Ramos (cell line): ENCODE data around the gene DSP.

Source experiments
- in situ Hi-C: fragments of 300-500 bp; cut with MboI; formaldehyde crosslinking; loops from one replicate; pipeline ENCODE4 v1.14.3; 2022; ENCODE audit warnings: low sequenced_read_pairs; ENCODE audit not compliant: unreplicated experiment

Gene DSP

GRCh38 chr6:7535498-7535897, 6.0 kb upstream of the DSP start:
- in situ Hi-C loops = no loop called here

DNA sequence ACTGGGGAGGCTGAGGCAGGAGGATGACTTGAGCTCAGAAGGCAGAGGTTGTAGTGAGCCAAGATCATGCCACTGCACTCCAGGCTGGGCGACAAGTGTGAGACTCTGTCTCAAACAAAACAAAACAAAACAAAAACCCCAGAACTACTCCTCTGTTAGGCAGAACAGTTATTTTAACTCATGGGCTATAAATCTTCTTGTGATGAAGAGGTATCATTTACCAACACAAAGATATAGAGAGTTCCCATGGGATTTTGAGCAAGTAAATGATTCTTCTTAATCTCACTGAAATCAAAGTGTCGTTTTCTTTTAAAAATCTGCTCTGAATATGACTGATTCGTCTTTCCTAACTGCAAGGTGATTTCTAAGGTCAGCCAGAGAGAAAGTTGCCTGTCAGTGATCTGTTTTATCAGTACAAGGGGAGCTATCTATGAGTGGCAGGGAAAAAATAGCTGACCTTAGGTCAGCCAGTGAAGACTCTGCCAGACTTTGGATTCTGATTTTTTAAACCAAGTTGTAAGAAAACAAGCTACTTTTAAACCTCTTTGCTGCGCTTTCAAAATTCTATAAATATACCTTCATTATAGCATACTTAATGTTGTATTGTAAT, 3.8 kb upstream of the DSP start:
- in situ Hi-C loops = no loop called here

DNA sequence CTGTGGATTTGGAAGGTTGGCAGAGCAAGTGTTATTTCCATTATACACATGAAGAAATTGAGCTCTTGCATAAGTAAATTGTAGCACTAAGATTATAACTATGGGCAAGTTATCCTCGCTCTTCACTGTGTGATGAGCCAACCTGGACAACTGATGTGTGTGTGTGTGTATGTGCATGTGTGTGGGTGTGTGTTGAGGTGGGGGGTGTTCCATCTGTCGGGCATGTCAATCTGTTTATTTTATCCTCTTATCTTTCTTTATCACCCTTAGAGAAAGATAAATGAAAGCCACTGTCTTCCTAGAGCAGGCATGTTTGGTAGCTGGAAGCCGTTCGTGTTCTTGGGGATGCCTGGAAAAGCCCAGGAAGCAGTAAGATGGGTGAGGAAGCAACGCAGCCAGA, 3.0 kb upstream of the DSP start:
- in situ Hi-C loops = no loop called here

GRCh38 chr6:7540595-7540994, 876 bp upstream of the DSP start:
- in situ Hi-C loops = no loop called here

- in situ Hi-C loops = no loop called here
Measured at GRCh38 chr6:7542065-7542873, 798 bp downstream of the DSP start.

DNA sequence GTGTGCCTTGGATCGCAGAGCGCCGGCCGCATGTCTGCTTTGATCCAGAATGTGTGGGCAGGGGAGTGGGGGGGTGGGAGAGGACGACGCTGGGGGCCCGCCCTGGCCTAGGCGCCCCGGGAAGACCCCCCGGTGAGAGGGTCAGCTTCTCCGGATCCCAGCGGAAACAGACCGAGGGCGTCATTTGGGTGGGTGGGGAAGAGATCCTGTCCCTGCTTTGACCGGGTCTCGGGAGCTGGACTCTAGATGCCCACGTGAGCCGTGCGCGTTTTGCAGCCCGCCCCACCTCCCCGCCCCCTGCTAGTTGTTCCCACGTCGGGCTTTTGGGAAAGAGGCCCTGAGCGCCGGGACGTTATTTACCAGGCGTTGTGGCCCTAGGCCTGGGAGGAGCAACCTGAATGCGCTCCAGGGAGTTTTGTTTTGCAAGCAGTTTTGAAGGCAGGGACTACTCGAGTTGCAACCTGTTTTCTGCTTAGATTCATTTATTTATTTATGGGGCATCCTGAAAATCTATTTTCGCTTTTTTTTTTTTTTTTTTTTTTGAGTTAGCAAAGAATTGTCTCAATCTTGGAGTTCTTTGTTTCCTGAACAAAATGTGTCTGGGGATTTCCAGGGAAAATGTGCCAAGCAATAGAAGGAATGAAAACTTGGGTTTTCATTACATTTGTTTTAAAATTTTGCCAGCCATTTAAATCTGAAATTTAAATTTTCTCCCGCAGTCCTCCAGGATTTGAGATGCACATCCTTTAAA, 1.6 kb downstream of the DSP start:
- in situ Hi-C loops = no loop called here

- in situ Hi-C loops = no loop called here
Measured at GRCh38 chr6:7543789-7544424, 2.4 kb downstream of the DSP start.

DNA sequence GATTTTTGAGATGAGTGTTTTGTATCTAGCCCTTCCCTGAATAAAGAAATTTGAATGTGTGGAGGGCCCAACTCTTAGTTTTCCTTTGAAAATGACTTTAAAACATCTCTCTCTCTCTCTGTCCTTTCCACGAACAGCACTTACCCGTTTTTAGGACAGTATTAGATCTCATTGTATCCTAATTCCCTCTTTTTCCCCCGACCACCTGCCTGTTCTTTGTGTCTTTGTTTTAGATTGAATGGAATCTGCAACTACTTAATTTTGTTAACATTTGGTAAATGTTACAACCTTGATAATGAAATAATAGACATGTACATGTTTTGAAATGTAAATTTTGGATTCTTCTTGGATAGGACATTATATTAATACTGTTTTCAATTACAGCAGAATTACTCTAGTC, 3.1 kb downstream of the DSP start:
- in situ Hi-C loops = no loop called here

DNA sequence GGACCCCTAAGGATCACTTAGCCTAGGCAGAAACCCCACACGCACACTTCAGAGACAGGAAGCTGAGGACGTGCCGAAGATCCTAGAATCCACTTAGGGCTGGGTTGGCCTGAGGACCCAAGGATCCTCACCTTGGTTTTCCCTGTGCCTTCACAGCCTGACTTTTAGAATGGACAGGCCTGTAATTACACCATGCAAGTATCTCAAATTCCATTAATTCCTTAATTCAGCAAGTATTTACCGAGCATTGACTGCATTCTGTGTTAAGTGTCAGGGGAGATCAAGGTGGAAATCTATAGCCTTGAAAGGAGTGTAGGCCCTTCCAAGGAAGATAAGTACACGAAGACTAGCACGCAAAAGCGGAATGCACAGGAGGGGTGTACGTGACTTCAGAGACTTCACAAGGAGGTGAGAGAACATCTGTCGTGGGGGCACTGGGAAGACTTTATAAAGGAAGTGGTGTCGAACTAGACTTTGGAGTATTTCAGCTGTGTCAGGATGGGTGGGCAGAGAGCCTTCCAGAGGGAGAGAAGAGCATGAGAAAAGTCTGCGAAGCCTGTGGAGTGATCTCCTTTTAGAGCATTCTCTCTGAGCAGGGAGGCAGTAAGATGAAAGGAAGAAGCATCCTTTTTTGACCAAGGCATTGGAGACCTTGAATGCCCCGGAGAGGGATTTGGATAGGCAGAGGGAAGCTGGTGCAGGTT, 4.0 kb downstream of the DSP start:
- in situ Hi-C loops = no loop called here

DNA sequence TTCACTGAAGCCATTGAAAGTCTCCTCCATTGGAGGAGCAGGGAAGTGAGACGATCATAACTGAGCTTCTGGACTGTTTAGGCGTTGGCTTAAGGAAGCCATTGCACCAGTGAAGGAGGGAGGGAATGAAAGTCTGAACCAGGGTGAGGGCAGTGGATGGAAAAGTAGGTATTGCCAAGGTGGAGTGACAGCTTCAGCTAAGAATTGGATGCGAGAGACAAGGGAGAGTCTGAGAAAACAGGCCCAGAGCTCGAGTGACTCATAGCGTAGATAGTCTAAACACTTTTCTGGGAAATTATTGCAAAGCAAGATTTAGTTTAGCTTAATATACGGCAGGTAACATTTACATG, 4.5 kb downstream of the DSP start:
- in situ Hi-C loops = no loop called here

DNA sequence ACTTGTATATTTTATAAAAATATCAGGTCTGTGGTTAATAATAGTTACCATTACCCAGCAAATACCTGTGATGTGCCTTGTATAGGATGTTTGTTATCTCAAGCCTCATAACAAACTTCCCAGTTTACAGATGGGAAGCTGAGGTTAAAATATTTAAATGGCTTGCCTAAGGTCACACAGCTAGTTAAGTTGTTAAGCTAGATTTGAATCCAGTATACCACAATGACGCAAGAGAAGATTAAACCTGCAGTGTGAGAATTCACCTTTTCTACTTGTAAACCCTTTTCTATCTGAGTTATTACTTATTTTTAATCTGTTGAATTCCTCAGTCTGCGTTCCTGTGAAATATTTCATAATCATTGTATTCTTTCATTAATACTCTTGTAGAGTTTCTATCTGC, 4.9 kb downstream of the DSP start:
- in situ Hi-C loops = no loop called here

- in situ Hi-C loops = no loop called here
Measured at GRCh38 chr6:7546896-7547295, 5.4 kb downstream of the DSP start.

DNA sequence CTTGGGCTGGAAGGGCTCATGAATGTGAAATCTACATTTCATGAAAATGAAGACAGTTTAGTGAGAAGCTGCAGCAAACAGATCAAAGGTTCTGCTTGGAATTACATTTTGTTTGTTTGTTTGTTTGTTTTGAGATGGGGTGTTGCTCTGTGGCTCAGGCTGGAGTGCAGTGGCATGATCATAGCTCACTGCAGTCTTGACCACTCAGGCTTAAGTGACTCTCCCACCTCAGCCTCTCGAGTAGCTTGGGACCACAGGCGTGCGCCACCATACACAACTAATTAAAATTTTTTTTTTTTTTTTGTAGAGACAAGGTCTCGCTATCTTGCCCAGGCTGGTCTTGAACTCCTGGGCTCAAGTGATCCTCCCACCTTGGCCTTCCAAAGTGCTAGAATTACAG, 5.8 kb downstream of the DSP start:
- in situ Hi-C loops = no loop called here

DNA sequence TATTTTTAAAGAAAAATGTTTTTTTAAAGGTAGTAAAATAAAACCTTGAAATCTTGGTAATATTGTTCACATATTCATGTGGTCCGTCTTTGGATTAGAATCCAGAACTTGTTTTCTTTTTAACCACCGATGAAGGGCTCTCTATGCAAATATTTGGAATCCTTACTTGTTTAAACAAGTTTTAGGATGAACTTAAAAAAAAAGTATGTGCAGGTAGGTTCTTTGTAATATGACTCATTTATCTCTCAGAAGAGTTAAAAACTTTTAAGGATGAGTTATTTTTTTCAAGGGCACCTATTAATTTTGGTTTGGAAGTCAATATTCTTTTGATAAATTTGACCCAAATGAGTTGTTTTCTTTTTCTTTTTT, 8.9 kb downstream of the DSP start:
- in situ Hi-C loops = no loop called here

DNA sequence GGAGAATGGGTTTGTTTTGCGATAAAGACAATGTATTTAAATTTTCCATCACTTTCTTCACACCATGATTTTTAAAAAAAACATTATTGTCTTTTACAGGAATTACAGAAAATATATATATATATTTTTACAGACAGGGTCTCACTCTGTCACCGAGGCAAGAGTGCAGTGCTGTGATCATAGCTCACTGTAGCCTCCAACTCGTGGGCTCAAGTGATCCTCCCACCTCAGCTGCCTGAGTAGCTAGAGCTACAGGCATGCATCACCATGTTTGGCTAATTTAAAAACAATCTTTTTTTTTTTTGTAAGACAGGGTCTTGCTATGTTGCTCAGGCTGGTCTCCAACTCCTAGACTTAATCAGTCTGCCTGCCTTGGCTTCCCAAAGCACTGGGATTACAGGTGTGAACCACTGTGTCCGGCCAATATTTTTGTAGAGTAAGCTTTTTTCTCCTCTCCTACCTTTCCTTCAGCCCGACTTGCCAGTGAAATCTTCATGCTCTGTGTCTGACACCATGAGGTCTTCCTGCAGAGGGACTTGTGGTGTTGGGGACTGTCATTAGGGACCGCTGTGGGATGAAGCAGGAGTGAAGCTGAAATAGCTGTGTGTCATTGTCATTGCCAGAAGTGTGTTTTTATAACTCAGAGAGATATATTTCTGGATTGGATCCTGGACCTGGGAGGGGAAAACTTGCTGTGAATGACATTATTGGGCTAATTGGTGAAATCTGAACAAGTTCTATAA, 13.2 kb downstream of the DSP start:
- in situ Hi-C loops = no loop called here

DNA sequence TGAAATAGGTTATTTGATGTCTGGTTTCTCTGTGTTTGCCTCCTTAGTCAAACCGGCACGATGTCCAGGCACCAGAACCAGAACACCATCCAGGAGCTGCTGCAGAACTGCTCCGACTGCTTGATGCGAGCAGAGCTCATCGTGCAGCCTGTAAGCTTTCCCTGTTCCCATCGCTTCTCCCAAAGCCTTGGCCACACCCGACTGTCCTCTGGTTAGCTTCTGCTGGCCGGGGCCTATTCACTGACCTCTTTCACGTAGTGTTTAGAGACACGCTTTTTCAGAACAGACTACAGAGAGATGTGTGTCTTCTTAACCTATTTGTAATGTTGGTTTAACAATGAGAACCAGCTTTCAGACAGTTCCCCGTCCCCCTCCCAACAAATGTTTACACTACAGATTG, 14.2 kb downstream of the DSP start:
- in situ Hi-C loops = no loop called here

GRCh38 chr6:7556394-7557106, 15.1 kb downstream of the DSP start:
- in situ Hi-C loops = no loop called here

GRCh38 chr6:7557652-7558051, 16.2 kb downstream of the DSP start:
- in situ Hi-C loops = no loop called here

DNA sequence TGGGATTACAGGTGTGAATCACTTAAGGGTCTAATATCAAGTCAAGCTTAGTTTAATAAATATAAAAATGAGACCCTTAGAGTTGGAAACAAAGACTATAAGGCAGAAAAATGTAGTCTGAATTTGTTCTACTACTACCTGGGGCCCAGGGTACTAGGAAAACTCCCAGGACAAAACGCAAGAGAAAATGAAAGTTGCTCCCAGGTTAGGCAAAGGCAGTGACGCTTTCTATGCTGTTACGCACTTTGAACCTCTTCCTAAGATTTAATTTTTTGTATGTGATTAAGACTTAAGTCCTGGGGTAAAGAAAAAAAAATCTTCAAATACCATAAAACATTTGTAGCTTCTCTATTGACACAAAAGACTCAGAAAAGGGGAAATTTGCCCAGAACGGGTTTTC, 17.3 kb downstream of the DSP start:
- in situ Hi-C loops = no loop called here
